GM10266 (cell line): Measurements from ENCODE around the gene PACSIN1.
"Not testable (repeated sequence)": the region's sequence is repeated elsewhere in the genome, so short reads cannot be mapped to it uniquely, and the experiment has no call there.

Experiments used
- DNase-seq: peaks from one replicate; pipeline ENCODE4 v3.0.0; 2012; ENCODE audit errors: extremely low spot score
- TF ChIP-seq, protein P1 (sequence below): IDR thresholded peaks from 2 replicates; pipeline ENCODE4 v1.5.1; 2012; ENCODE audit warnings: mild to moderate bottlenecking, low read depth; ENCODE audit not compliant: control insufficient read depth, insufficient read depth; ENCODE audit errors: missing control alignments

Gene PACSIN1

GRCh38 chr6:34475238-34475682, 9.4 kb downstream of the PACSIN1 start:
- no peak for DNase-seq
- TF ChIP-seq, protein P1, sequence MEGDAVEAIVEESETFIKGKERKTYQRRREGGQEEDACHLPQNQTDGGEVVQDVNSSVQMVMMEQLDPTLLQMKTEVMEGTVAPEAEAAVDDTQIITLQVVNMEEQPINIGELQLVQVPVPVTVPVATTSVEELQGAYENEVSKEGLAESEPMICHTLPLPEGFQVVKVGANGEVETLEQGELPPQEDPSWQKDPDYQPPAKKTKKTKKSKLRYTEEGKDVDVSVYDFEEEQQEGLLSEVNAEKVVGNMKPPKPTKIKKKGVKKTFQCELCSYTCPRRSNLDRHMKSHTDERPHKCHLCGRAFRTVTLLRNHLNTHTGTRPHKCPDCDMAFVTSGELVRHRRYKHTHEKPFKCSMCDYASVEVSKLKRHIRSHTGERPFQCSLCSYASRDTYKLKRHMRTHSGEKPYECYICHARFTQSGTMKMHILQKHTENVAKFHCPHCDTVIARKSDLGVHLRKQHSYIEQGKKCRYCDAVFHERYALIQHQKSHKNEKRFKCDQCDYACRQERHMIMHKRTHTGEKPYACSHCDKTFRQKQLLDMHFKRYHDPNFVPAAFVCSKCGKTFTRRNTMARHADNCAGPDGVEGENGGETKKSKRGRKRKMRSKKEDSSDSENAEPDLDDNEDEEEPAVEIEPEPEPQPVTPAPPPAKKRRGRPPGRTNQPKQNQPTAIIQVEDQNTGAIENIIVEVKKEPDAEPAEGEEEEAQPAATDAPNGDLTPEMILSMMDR: no peak

- TF ChIP-seq, protein P1: no peak
- no peak for DNase-seq
These were observed 10.0 kb downstream of the PACSIN1 start for GRCh38 chr6:34475767-34476328.

DNA sequence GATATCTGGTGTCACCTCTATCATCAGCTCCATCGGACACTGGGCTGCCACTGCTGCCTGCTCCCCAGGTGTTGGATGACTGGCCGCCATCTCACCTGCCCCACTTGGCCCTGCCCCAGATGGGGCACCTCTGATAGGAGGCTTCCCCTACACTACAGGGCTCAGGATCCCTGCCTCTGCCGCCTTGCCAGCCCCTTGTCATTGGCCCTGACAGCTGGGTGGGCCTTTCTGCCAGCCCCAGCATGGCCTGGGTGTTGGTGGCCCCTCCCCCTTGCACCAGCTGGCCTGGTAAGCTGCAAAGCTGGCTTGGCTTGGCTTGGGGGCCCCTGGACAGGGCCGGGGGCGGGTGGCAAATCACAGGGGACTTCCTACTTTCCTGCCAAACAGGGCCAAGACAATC, 10.6 kb downstream of the PACSIN1 start:
- no peak for DNase-seq
- TF ChIP-seq, protein P1: no peak

GRCh38 chr6:34476921-34477320, 11.0 kb downstream of the PACSIN1 start:
- TF ChIP-seq, protein P1: no peak

DNA sequence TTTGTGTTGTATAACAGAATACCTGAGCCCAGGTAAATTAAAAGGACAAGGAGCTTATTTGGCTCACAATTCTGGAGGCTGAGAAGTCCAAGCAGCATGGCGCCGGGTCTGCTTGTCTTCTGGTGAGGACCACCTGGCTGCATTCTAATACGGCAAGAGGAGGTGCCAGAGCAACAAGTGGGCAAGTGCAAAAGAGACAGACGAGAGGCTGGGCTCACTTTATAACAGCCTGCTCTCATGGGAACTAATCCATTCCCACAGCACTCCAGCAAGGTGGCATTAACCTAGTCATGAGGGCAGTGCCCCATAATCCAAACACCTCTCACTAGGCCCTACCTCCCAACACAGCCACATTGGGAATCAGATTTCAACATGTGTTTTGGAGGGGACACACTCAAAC, 12.9 kb downstream of the PACSIN1 start:
- TF ChIP-seq, protein P1: no peak
- no peak for DNase-seq

More at GRCh38 chr6:34476921-34477320, 11.0 kb downstream of the PACSIN1 start:
- DNase-seq: no peak

GRCh38 chr6:34483781-34484180, 17.9 kb downstream of the PACSIN1 start:
- not testable (repeated sequence) for DNase-seq

DNA sequence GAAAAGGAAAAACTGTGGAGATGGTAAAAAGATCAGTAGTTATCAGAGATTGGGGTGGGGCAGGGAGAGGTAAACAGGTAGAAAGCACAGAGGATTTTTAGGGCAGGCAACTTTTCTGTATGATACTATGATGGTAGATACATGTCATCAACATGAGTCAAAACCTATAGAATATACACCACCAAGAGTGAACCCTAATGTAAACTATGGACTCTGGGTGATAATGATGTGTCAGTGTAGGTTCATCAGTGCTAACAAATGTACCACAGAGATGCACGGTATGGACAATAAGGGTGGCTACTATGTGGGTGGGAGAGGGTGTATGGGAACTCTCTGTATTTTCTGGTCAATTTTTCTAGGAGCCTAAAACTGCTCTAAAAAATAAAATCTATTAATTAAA, 18.5 kb downstream of the PACSIN1 start:
- TF ChIP-seq, protein P1: no peak
- no peak for DNase-seq

- no peak for DNase-seq
- TF ChIP-seq, protein P1: no peak
These were observed 19.0 kb downstream of the PACSIN1 start for GRCh38 chr6:34484899-34485298.
